Loucy (cell line): ENCODE data around the gene TEX35.

Experiments used
- H2AFZ ChIP-seq: fragments of 200-600 bp; sonication (generic); 2 replicates; pipeline ENCODE4 v1.6.0; 2016; ENCODE audit warnings: antibody characterized with exemption, mild to moderate bottlenecking, low read length, moderate library complexity
- H3F3A ChIP-seq: fragments of 200-600 bp; 2 replicates; pipeline ENCODE4 v1.6.0; 2016; ENCODE audit warnings: antibody characterized with exemption, low read depth, mild to moderate bottlenecking
- H3K27me3 ChIP-seq: fragments of 200-600 bp; sonication (generic); 2 replicates; pipeline ENCODE4 v1.6.1; 2014; ENCODE audit warnings: low read length, mild to moderate bottlenecking; ENCODE audit not compliant: insufficient read depth, poor library complexity, severe bottlenecking
- H3K36me3 ChIP-seq: fragments of 200-600 bp; sonication (generic); 2 replicates; pipeline ENCODE4 v1.6.1; 2016; ENCODE audit warnings: low read length; ENCODE audit not compliant: insufficient read depth
- H3K4me1 ChIP-seq: fragments of 200-600 bp; sonication (generic); 2 replicates; pipeline ENCODE4 v1.5.1; 2014; ENCODE audit warnings: low read length, mild to moderate bottlenecking; ENCODE audit not compliant: insufficient read depth, poor library complexity, severe bottlenecking
- H3K4me2 ChIP-seq: fragments of 200-600 bp; sonication (generic); 2 replicates; pipeline ENCODE4 v1.6.0; 2014; ENCODE audit warnings: antibody characterized with exemption, low read length, low read depth, mild to moderate bottlenecking; ENCODE audit not compliant: poor library complexity, severe bottlenecking
- H3K4me3 ChIP-seq: fragments of 200-600 bp; sonication (generic); 2 replicates; pipeline ENCODE4 v1.5.1; 2014; ENCODE audit warnings: low read length, mild to moderate bottlenecking, mixed read lengths; ENCODE audit not compliant: poor library complexity, severe bottlenecking
- H3K79me2 ChIP-seq: fragments of 200-600 bp; sonication (generic); 2 replicates; pipeline ENCODE4 v1.6.1; 2014; ENCODE audit warnings: low read length; ENCODE audit not compliant: insufficient read depth
- H3K9ac ChIP-seq: fragments of 200-600 bp; sonication (generic); 2 replicates; pipeline ENCODE4 v1.6.0; 2014; ENCODE audit warnings: mild to moderate bottlenecking, low read depth, low read length, moderate library complexity; ENCODE audit not compliant: poor library complexity, severe bottlenecking
- H3K9me2 ChIP-seq: fragments of 200-600 bp; sonication (generic); replicated peaks from 2 replicates; pipeline ENCODE4 v1.6.1; 2016; ENCODE audit warnings: low read depth, low read length, mixed read lengths
- H3K9me3 ChIP-seq: fragments of 200-600 bp; sonication (generic); 2 replicates; pipeline ENCODE4 v1.6.1; 2014; ENCODE audit warnings: mild to moderate bottlenecking, antibody characterized with exemption, low read length, low read depth; ENCODE audit not compliant: insufficient read depth
- H4K20me1 ChIP-seq: fragments of 200-600 bp; sonication (generic); 2 replicates; pipeline ENCODE4 v1.6.0; 2014; ENCODE audit warnings: antibody characterized with exemption, low read length, mild to moderate bottlenecking; ENCODE audit not compliant: insufficient read depth, poor library complexity, severe bottlenecking
- EZH2phosphoT487 ChIP-seq: fragments of 200-600 bp; IDR thresholded peaks from 2 replicates; pipeline ENCODE4 v1.6.1; 2018; ENCODE audit warnings: antibody characterized with exemption, mild to moderate bottlenecking, moderate library complexity, borderline replicate concordance
- TF ChIP-seq, protein P1 (sequence below): fragments of 200-600 bp; sonication (generic); conservative IDR thresholded peaks from 2 replicates; pipeline ENCODE4 v1.5.1; 2014; ENCODE audit warnings: mild to moderate bottlenecking, antibody characterized with exemption, low read length

The TEX35 gene

DNA sequence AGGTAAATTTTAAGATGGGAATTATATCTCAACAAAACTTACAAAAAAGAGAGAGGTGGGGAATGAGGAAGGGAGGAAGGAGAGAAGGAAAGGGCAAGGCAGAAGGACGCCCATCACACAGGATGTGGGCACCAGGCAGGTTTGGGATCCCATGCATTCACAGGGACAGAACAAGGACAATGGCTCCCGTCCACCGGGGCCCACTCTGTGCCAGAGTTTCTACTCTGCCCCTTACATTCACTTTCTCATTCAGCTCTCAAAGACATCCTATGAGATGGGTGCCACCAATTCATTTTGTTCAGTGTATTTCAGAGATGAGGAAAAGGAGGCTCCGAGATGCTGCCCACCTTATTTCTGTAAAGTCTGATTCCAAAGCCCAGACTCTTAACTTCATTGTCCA, 23.5 kb upstream of the TEX35 start:
- H3K9me2 ChIP-seq: no peaks in the 10 kb centered on the region
- H3F3A ChIP-seq: no peaks in the 10 kb centered on the region
- H2AFZ ChIP-seq: no peak overlapping the region
- no peaks in the 10 kb centered on the region for H4K20me1 ChIP-seq
- no peaks in the 10 kb centered on the region for H3K9me3 ChIP-seq
- H3K9ac ChIP-seq: no peak overlapping the region
- H3K4me1 ChIP-seq: no peaks in the 10 kb centered on the region
- no peaks in the 10 kb centered on the region for H3K27me3 ChIP-seq
- TF ChIP-seq, protein P1, sequence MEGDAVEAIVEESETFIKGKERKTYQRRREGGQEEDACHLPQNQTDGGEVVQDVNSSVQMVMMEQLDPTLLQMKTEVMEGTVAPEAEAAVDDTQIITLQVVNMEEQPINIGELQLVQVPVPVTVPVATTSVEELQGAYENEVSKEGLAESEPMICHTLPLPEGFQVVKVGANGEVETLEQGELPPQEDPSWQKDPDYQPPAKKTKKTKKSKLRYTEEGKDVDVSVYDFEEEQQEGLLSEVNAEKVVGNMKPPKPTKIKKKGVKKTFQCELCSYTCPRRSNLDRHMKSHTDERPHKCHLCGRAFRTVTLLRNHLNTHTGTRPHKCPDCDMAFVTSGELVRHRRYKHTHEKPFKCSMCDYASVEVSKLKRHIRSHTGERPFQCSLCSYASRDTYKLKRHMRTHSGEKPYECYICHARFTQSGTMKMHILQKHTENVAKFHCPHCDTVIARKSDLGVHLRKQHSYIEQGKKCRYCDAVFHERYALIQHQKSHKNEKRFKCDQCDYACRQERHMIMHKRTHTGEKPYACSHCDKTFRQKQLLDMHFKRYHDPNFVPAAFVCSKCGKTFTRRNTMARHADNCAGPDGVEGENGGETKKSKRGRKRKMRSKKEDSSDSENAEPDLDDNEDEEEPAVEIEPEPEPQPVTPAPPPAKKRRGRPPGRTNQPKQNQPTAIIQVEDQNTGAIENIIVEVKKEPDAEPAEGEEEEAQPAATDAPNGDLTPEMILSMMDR: no peak
- TF ChIP-seq EZH2phosphoT487: no peak
- H3K4me3 ChIP-seq: no peak overlapping the region
- no peaks in the 10 kb centered on the region for H3K36me3 ChIP-seq
- H3K79me2 ChIP-seq: no peaks in the 10 kb centered on the region
- H3K4me2 ChIP-seq: no peak overlapping the region

DNA sequence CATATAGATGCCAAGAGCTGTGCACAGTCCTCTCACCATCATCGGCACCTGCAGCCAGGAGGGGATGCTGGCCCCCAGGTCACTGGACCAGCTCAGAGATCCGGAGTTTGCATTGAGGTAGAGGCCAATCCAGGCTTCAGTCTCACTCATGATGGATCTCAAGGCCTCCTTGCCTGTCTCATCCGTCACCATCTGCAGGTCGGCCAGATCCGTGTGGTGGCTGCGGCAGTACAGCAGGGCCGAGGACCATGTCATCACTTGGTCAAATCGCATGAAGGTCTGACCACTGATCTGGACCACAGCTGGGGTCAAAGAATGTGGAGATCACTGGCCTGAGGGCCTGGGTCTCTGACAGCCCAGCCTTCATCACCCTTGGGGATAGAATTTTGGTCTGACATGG, 22.8 kb upstream of the TEX35 start:
- Histone ChIP-seq H3K36me3 (no peaks in the 10 kb centered on the region), H3K4me2 (no peak overlapping the region), H3K27me3 (no peaks in the 10 kb centered on the region), H2AFZ (no peak overlapping the region), H3K9me2 (no peaks in the 10 kb centered on the region), H4K20me1 (no peaks in the 10 kb centered on the region), H3K9ac (no peak overlapping the region), H3K4me1 (no peaks in the 10 kb centered on the region), H3K9me3 (no peaks in the 10 kb centered on the region), H3K79me2 (no peaks in the 10 kb centered on the region), H3K4me3 (no peak overlapping the region), H3F3A (no peaks in the 10 kb centered on the region)
- TF ChIP-seq, protein P1: no peak
- no peak for TF ChIP-seq EZH2phosphoT487

DNA sequence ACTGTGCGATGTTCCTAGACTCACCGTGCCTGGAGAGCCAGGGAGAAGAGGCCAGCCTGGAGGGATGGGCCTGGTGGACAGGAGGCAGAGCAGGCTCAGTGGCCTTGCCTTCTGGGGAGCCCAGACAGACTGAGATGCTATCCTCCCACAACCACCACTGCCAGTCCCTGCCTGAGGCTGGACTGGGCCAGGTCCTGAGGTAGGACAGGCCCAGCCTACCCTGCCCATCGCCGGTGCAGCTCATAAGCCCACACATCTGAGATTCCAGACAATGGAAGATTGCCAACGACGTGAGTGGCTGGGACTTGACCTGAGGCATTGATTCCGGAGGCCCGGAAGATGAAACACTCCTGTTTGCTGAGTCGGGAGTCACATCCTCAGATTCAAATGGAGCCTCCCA, 21.9 kb upstream of the TEX35 start:
- no peaks in the 10 kb centered on the region for H3K9me2 ChIP-seq
- H3K9me3 ChIP-seq: no peaks in the 10 kb centered on the region
- H2AFZ ChIP-seq: no peak overlapping the region
- H3K4me1 ChIP-seq: no peaks in the 10 kb centered on the region
- no peaks in the 10 kb centered on the region for H4K20me1 ChIP-seq
- H3K4me2 ChIP-seq: no peak overlapping the region
- no peak overlapping the region for H3K9ac ChIP-seq
- H3F3A ChIP-seq: no peaks in the 10 kb centered on the region
- TF ChIP-seq, protein P1: no peak
- TF ChIP-seq EZH2phosphoT487: no peak
- no peak overlapping the region for H3K4me3 ChIP-seq
- H3K27me3 ChIP-seq: no peaks in the 10 kb centered on the region
- no peaks in the 10 kb centered on the region for H3K79me2 ChIP-seq
- H3K36me3 ChIP-seq: no peaks in the 10 kb centered on the region
